Adrenal gland (tissue), 5 donors: ENCODE data around the gene GHR.

ENCODE experiments used
- CTCF ChIP-seq, 6 experiments: fragments of 450-650 bp in 4 of 6; fragments of 200-600 bp in 2 of 6; sonication (generic) in 1 of 6; IDR thresholded peaks; 1 replicate in 5 of 6; 2 replicates in 1 of 6; pipeline versions ENCODE4 v1.5.1 to v1.8.0; 2016 to 2021; ENCODE audit warnings: antibody characterized with exemption in 6 of 6, mild to moderate bottlenecking in 2 of 6, moderate library complexity in 1 of 6
- POLR2A ChIP-seq, 2 donors: fragments of 450-650 bp; IDR thresholded peaks; one replicate each; pipeline ENCODE4 v1.6.1; 2017; ENCODE audit warnings: antibody characterized with exemption in 2 of 2, mild to moderate bottlenecking in 2 of 2, moderate library complexity in 1 of 2
- donor health status: DM: no; HTN: no; CAD: no.

GRCh38 chr5:42596817-42597216 is 173.6 kb downstream of the GHR start:
- TF ChIP-seq POLR2A (IDR thresholded peaks at IDR 0.05) (no peak), CTCF (IDR thresholded peaks at IDR 0.05) (no peak)
